ENCODE data around the gene RBL2. TPM values are rescaled to one million over a fixed set of nuclear protein-coding genes. Genes with fewer than 3 reads are reported as not detected.
"Not testable (repeated sequence)": the region's sequence is repeated elsewhere in the genome, so short reads cannot be mapped to it uniquely, and the experiment has no call there.

The RBL2 gene
- total RNA-seq, 1 experiment from 2014 or later, result 43.5 TPM

DNA sequence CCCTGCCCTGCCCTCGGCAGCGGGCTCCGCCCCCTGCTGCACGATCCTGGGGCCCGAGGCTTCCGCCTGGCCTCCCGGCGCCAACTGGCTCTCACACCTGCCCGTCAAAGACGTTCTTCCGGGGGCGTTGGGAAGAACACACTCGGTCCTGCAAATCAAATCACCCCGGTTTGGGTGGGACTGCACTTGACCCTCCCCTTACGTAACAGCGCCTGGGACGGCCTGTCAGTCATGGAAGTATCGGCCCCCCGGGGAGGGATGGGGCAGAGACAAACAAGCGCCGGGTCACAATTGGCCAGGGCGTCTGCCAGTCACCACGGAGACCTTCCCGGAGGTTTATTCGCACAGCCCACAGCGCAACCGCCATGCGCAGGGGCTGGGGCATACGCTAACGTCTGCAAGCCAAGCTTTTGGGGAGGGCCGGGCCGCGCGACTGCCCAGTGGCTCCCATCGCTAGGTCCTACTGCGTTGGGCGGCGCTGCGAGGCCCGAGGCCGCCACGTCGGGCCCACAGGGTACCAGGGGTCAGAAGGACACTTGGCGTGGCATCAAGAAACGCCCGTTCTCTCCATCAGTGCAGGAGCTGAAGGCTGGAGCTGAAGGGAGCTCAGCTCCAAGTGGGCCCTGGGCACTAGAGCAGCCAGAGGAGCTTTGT lies 69.1 kb downstream of the RBL2 start:
- peaks cover 7% of the 10 kb centered on the region; the same call in 1 of the 2 replicates for H3K36me3 ChIP-seq
- no peaks in the 10 kb centered on the region for H3K27me3 ChIP-seq (replicated peaks)
- peaks cover 16% of the 10 kb centered on the region for H3K4me1 ChIP-seq (replicated peaks)
- peak overlapping the region; percentile 86 for H3K4me3 ChIP-seq
- DNase-seq (ENCODE audit: low read depth in 1 of 2, low spot score in 2 of 2), result peak; percentile 100
- H3K27ac ChIP-seq, result peak overlapping the region; percentile 61
- H3K9me3 ChIP-seq (replicated peaks), result no peaks in the 10 kb centered on the region

DNA sequence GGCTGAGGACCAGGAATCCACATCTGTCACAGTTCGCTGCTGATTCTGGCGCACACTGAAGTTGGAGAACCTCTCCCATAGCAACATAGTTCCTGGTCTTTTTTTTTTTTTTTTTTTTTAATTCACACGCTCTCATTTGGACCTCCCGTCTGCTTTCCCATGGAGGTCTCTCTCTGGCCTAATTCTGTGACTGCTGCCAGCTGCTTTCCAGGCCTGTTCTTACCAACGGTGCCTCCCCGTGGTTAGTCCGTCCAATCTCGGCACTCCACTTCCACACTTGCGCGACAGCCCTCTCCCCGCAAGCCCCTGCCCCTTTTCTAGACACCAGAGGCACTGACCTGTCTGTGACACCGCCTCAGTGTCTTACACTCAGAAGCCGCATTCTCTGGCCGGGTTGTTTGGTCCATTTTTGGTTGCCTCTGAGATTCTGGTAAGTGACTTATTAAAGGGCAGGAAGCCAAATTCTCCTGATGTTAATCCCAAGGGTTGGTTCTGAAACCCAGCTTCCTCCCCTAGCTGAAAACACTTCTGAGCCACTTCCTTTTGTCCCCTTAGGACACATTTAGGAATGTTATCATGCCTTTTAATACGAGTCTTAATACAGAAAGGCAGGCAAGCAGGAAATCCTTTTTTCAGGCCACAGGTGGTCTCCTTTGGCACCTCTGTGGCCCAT lies 69.9 kb downstream of the RBL2 start:
- Histone ChIP-seq H3K9me3 (replicated peaks) (no peaks in the 10 kb centered on the region), H3K4me3 (peak overlapping the region; percentile 86; the same call in 1 of the 2 replicates), H3K36me3 (peaks cover 3% of the 10 kb centered on the region; the same call in 1 of the 2 replicates), H3K27me3 (replicated peaks) (no peaks in the 10 kb centered on the region), H3K4me1 (replicated peaks) (peaks cover 16% of the 10 kb centered on the region), H3K27ac (peak overlapping the region; percentile 51; the same call in 1 of the 2 replicates)
- DNase-seq (ENCODE audit: low read depth in 1 of 2, low spot score in 2 of 2), result peak in 1 of 2 experiments; percentile 43

DNA sequence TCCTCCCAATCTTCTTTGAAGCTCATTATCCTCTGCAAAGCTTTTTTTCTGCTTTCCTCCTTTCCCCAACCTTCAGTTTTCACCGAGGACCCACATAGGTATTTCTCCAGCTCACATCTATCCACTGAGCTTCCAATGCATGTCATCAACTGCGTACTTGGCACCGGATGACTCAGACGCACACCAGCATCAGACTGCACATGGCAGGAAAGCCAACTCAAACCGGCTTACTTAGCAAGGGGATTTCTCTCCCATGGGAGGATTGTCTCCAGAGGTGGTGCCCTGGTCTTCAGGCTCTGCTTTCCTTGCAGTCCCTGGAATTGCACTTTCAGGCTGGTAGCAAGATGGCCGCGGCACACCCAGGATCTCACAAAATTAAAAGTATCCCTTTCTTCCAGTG lies 70.4 kb downstream of the RBL2 start:
- DNase-seq (ENCODE audit: low read depth in 1 of 2, low spot score in 2 of 2), result no peak
- Histone ChIP-seq H3K36me3 (peaks cover 3% of the 10 kb centered on the region; the same call in 1 of the 2 replicates), H3K9me3 (replicated peaks) (no peaks in the 10 kb centered on the region), H3K27me3 (replicated peaks) (no peaks in the 10 kb centered on the region), H3K4me1 (replicated peaks) (peaks cover 16% of the 10 kb centered on the region), H3K27ac (no peak overlapping the region), H3K4me3 (no peak overlapping the region)

DNA sequence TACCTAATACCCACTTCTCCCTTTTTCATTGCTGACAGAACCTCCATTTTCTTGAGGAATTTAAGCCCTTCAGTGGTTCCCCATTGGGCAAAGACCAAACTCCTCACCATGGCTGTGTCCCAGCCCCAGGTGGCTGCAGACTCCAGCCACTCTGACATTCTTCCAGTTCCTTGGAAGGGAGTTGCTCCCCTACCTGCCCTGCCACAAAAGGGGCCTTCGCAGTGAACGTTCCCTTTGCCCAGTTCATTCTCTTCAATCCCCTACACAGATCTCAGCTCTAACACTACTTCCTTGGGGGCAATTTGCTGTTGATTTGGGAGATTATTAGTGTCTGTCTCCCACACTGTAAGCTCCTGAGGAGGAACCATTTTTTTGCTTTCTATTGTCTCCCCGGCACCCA lies 72.0 kb downstream of the RBL2 start:
- no peak for DNase-seq (ENCODE audit: low read depth in 1 of 2, low spot score in 2 of 2)
- Histone ChIP-seq H3K36me3 (peaks cover 3% of the 10 kb centered on the region; the same call in 1 of the 2 replicates), H3K4me3 (no peak overlapping the region), H3K4me1 (replicated peaks) (peaks cover 16% of the 10 kb centered on the region), H3K27ac (no peak overlapping the region), H3K27me3 (replicated peaks) (no peaks in the 10 kb centered on the region), H3K9me3 (replicated peaks) (no peaks in the 10 kb centered on the region)

DNA sequence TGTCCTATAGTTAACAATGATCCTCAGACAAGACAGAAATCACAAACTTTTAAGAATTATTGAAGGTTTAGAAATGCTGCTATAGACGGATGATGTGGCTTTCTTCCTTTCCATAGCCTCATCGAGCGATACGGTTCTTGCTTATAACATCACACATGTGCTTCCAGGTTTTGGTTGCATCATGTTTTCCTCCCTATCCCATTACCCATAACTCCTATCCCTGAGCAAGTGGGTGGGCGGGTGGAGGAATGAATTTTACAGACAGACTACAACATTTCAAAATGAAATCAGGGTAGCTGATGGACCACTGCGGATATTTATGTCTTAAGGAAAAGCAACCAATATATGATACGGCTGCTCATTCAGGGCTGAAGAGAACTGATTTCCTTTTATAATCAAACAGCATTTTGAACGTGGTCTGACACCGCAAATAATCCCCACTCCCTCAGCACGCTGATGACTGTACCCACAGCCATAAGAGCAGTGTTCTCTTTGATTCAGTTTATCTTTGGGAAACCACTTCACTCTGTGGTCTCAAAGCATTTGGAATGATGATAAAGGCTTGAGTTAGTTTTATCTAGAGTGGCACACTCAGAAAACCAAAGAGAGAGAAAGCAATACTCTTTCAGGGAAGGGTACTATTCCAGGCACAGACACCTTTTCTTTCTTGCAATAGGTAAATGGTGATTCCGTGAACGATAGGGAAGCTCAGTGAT lies 73.4 kb downstream of the RBL2 start:
- no peak overlapping the region for H3K4me3 ChIP-seq
- no peaks in the 10 kb centered on the region for H3K9me3 ChIP-seq (replicated peaks)
- H3K36me3 ChIP-seq, result peaks cover 3% of the 10 kb centered on the region; the same call in 1 of the 2 replicates
- no peak overlapping the region for H3K27ac ChIP-seq
- H3K27me3 ChIP-seq (replicated peaks), result no peaks in the 10 kb centered on the region
- peaks cover 8% of the 10 kb centered on the region for H3K4me1 ChIP-seq (replicated peaks)
- DNase-seq (ENCODE audit: low read depth in 1 of 2, low spot score in 2 of 2), result no peak

DNA sequence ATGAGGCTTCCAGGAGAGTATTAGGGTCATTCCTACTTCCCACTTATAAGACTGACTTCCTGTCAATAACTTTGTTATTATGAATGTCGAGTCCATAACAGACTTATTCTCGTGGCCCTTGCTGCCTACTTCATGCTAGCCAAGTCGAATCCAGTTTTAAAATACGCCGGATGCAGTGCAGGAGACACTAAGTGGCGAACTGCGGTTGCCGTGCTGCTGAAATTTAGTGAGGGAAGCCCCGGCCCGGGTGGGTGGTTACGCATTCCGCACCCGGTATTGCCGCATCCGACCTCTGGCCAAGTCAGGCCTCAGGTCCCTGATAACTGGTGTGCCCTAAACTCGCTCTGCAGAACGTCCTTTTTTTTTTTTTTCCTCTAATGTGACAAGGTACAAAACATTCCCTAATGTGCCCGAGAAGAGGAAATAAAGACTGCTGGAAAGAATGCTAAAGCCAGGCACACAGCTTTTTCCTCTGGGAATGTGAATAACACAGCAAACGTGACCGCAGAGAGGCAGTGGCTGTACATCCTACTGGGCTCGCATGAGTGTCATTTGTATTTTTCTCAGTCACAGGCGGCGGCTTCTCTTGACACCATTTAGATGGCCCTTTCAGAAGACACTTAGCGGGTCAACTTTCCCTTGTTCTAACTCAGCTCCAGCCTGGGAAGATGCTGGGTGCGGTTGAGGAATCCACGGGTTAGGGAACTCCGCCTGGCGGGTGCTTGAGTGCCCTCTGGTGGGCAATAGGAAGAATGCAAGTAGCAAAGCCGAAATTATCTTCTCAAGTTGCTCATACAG lies 75.8 kb downstream of the RBL2 start:
- Histone ChIP-seq H3K4me1 (replicated peaks) (no peaks in the 10 kb centered on the region), H3K27ac (no peak overlapping the region), H3K27me3 (replicated peaks) (no peaks in the 10 kb centered on the region), H3K36me3 (no peaks in the 10 kb centered on the region), H3K4me3 (no peak overlapping the region), H3K9me3 (replicated peaks) (no peaks in the 10 kb centered on the region)
- peak in 1 of 2 experiments; percentile 35 for DNase-seq (ENCODE audit: low read depth in 1 of 2, low spot score in 2 of 2)

DNA sequence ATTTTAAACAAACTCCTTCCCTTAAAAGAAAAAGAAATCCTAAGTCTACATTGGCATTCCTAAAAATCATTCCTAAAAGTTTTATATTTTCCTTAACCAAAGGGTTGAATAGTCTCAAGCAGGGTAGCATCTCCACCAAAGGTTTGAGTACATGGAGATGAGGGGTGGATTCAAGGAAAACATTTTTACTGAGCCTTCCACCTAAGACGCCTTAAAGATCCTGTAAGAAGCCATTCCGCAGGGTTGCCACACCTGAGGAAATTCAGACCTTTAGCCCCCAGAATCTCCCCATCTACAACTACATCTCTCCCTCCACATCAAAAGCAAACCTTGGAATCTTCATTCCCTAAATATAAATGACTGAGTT lies 76.4 kb downstream of the RBL2 start:
- Histone ChIP-seq H3K27me3 (replicated peaks) (no peaks in the 10 kb centered on the region), H3K36me3 (no peaks in the 10 kb centered on the region), H3K9me3 (replicated peaks) (no peaks in the 10 kb centered on the region), H3K4me3 (no peak overlapping the region), H3K27ac (no peak overlapping the region), H3K4me1 (replicated peaks) (no peaks in the 10 kb centered on the region)
- peak in 1 of 2 experiments; percentile 7 for DNase-seq (ENCODE audit: low read depth in 1 of 2, low spot score in 2 of 2)

DNA sequence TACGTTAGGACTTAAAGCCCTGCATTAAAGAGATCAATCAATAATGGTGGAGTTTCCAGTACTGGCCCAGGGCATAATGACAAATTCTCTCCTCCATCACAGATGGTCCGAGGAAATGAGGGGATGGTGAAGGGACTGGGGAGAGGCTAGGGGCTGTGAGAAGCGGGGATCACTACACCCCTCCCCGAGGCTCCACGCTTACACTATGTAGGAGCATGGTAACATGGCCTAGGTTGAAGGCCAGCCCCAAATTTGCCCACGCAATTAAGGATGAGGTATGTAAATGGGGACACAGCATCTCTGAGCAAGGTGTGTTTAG lies 76.8 kb downstream of the RBL2 start:
- no peak overlapping the region for H3K4me3 ChIP-seq
- no peaks in the 10 kb centered on the region for H3K9me3 ChIP-seq (replicated peaks)
- no peaks in the 10 kb centered on the region for H3K36me3 ChIP-seq
- no peaks in the 10 kb centered on the region for H3K4me1 ChIP-seq (replicated peaks)
- H3K27ac ChIP-seq, result no peak overlapping the region
- no peak for DNase-seq (ENCODE audit: low read depth in 1 of 2, low spot score in 2 of 2)
- H3K27me3 ChIP-seq (replicated peaks), result no peaks in the 10 kb centered on the region

DNA sequence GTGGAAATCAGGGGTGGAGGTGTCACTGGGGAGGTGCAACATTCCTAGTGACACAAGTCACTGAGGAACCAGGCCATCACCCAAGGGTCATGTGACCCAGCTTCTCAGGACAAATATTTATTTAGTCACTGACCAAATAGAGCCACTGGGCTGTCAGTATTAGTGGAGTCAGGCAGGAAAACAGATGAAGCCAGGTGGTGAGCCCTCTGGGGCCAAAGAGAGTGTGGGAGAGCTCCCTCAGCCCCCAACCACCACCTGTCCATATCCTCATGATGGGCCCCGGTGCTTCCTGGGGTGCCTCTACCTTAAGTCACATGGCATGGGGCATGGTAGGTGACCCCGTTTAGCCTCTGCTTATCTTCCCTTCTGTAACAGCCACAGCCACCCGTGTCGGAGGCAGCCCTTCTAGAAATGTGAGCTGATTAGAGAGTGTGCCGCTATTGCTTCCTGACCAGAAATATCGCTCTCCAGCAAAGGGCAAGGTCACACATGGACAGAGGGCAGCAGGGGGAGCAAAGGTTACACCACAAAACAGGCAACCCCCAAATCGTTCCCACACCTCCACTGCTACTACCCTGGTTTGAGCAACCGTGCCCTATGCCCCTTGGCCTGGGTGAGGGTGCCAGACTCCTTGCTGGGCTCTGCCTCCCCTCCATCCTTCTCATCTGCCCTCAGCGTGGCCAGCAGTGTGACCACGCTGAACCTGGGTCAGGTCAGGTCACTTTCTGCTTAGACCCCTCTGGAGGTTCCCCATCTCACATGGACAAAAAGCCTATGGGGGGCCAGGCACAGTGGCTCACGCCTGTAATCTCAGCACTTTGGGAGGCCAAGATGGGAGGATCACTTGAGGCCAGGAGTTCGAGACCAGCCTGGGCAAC lies 77.4 kb downstream of the RBL2 start:
- no peaks in the 10 kb centered on the region for H3K36me3 ChIP-seq
- H3K9me3 ChIP-seq (replicated peaks), result no peaks in the 10 kb centered on the region
- no peak for DNase-seq (ENCODE audit: low read depth in 1 of 2, low spot score in 2 of 2)
- H3K4me1 ChIP-seq (replicated peaks), result no peaks in the 10 kb centered on the region
- no peak overlapping the region for H3K4me3 ChIP-seq
- no peak overlapping the region for H3K27ac ChIP-seq
- H3K27me3 ChIP-seq (replicated peaks), result no peaks in the 10 kb centered on the region

DNA sequence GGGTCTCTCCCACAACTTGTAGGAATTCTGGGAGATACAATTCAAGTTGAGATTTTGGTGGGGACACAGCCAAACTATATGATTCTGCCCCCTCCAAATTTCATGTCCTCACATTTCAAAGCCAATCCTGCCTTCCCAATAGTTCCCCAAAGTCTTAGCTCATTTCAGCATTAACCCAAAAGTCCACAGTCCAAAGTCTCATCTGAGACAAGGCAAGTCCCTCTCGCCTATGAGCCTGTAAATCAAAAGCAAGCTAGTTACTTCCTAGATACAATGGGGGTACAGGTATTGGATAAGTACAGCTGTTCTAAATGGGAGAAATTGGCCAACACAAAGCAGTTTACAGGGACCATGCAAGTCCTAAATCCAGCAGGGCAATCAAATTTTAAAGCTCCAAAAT lies 78.5 kb downstream of the RBL2 start:
- H3K4me3 ChIP-seq; DNase-seq (ENCODE audit: low read depth in 1 of 2, low spot score in 2 of 2); H3K4me1 ChIP-seq (replicated peaks); H3K27ac ChIP-seq; H3K9me3 ChIP-seq (replicated peaks); H3K36me3 ChIP-seq; H3K27me3 ChIP-seq (replicated peaks): not testable (repeated sequence)

DNA sequence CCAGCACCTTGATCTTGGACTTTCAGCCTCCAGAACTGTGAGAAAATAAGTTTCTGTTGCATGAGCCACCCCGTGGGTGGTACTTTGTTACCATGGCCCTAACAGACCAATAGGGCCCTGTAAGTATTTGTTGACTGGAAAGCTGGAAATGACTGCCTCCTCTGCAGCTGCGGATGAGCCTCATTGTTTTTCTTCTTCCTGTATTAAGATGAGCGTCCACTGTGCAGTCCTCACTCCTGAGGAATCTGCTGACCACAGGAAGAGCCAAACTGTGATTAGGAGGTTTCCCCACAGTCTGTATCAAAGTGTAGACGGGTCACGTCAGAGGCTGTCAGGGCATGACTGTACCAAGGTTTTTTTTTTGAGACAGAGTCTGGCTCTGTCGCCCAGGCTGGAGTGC lies 81.0 kb downstream of the RBL2 start:
- peak in 1 of 2 experiments; percentile 9 for DNase-seq (ENCODE audit: low read depth in 1 of 2, low spot score in 2 of 2)

DNA sequence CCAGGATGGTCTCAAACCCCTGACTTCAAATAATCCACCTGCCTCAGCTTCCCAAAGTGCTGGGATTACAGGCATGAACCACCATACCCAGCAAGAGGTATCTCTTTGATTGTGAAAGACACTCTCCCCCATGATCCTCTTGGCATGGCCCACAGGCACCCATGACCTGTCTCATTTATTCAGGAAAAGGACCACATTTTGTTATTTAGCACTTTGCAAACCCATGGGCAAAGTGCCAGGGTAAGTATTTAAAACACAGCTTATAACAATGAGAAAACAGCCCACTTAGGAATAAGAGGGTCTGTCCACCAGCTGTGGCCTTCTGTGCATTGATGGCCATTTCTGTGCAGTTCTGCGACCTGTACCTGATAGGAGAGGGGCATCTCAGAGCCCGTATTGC lies 81.5 kb downstream of the RBL2 start:
- no peaks in the 10 kb centered on the region for H3K36me3 ChIP-seq
- H3K4me3 ChIP-seq, result no peak overlapping the region
- H3K9me3 ChIP-seq (replicated peaks), result no peaks in the 10 kb centered on the region
- H3K4me1 ChIP-seq (replicated peaks), result peaks cover 6% of the 10 kb centered on the region
- no peaks in the 10 kb centered on the region for H3K27me3 ChIP-seq (replicated peaks)
- H3K27ac ChIP-seq, result no peak overlapping the region
- DNase-seq (ENCODE audit: low read depth in 1 of 2, low spot score in 2 of 2), result no peak

More for the DNA sequence above, 81.0 kb downstream of the RBL2 start:
- Histone ChIP-seq H3K4me3 (no peak overlapping the region), H3K27ac (no peak overlapping the region), H3K27me3 (replicated peaks) (no peaks in the 10 kb centered on the region), H3K4me1 (replicated peaks) (peaks cover 6% of the 10 kb centered on the region), H3K9me3 (replicated peaks) (no peaks in the 10 kb centered on the region), H3K36me3 (no peaks in the 10 kb centered on the region)

DNA sequence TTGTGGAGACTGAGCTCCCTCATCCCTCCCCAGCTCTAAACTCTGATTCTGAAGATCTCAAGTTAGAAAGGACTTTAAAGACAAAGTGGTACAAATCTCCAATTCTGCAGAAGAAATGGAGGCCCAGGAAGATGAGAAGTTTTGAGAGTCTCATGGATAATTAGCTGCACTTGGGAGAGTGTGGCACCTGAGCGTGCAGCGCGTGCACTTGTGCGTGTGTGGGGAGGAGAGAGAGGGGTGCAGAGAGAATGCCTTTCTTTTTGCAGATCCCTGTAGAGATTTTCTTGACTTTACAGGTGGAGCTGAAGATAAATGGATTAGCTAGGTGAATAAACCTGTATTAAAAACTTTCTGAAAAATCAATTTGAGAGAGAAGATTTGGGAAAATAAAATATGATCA lies 83.6 kb downstream of the RBL2 start:
- H3K4me3 ChIP-seq, result no peak overlapping the region
- H3K9me3 ChIP-seq (replicated peaks), result no peaks in the 10 kb centered on the region
- no peak for DNase-seq (ENCODE audit: low read depth in 1 of 2, low spot score in 2 of 2)
- H3K27ac ChIP-seq, result no peak overlapping the region
- no peaks in the 10 kb centered on the region for H3K36me3 ChIP-seq
- peaks cover 6% of the 10 kb centered on the region for H3K4me1 ChIP-seq (replicated peaks)
- no peaks in the 10 kb centered on the region for H3K27me3 ChIP-seq (replicated peaks)
